GM12892 (cell line): ENCODE results near the gene ANXA2R.
"Not testable (repeated sequence)": the region's sequence is repeated elsewhere in the genome, so short reads cannot be mapped to it uniquely, and the experiment has no call there.

ENCODE experiments used
- DNase-seq: peaks from one replicate; pipeline ENCODE4 v3.0.0; 2011; ENCODE audit not compliant: insufficient read length
- FAIRE-seq: peaks from 2 replicates; lab custom pipeline; 2011; peaks lifted over from hg19 to GRCh38; lab: Jason Lieb, UNC
- POLR2A ChIP-seq: IDR thresholded peaks from 2 replicates; pipeline ENCODE4 v1.6.1; 2011; ENCODE audit warnings: low read depth, low read length, control low read depth
- POLR2AphosphoS5 ChIP-seq: IDR thresholded peaks from 2 replicates; pipeline ENCODE4 v1.6.1; 2011; ENCODE audit warnings: low read depth, low read length, control low read depth
- TAF1 ChIP-seq: IDR thresholded peaks from 2 replicates; pipeline ENCODE4 v1.6.1; 2011; ENCODE audit warnings: low read depth, mild to moderate bottlenecking, control low read depth, low read length, borderline replicate concordance

The ANXA2R gene

GRCh38 chr5:43068037-43068436 is 27.9 kb upstream of the ANXA2R start:
- no peak for FAIRE-seq
- TF ChIP-seq TAF1, result no peak
- no peak for TF ChIP-seq POLR2A
- no peak for TF ChIP-seq POLR2AphosphoS5
- DNase-seq, result no peak

GRCh38 chr5:43066799-43067741 is 27.0 kb upstream of the ANXA2R start:
- FAIRE-seq (peak; percentile 80), DNase-seq (peak; percentile 26)
- TF ChIP-seq POLR2AphosphoS5, result peak; percentile 66; the same call in 1 of the 2 replicates
- peak; percentile 83 for TF ChIP-seq TAF1
- peak; percentile 55; the same call in 1 of the 2 replicates for TF ChIP-seq POLR2A

- TF ChIP-seq TAF1, result 0 out of 2 replicates have a peak, but pooled peaks have one; percentile 22
- no peak; the same call in 1 of the 2 replicates for TF ChIP-seq POLR2AphosphoS5
- TF ChIP-seq POLR2A, result peak; percentile 50; the same call in 1 of the 2 replicates
- DNase-seq (peak; percentile 36), FAIRE-seq (peak; percentile 30)
Measured at GRCh38 chr5:43065948-43066798, 26.1 kb upstream of the ANXA2R start.

GRCh38 chr5:43065387-43065947 is 25.3 kb upstream of the ANXA2R start:
- TF ChIP-seq TAF1, result no peak
- no peak for TF ChIP-seq POLR2AphosphoS5
- no peak for TF ChIP-seq POLR2A
- DNase-seq (no peak), FAIRE-seq (no peak)

GRCh38 chr5:43063721-43064171 is 23.6 kb upstream of the ANXA2R start:
- TF ChIP-seq POLR2AphosphoS5 (no peak), POLR2A (no peak), TAF1 (no peak)
- FAIRE-seq, result no peak
- DNase-seq, result no peak

GRCh38 chr5:43061352-43062075 is 21.4 kb upstream of the ANXA2R start:
- FAIRE-seq, result no peak
- DNase-seq, result no peak
- TF ChIP-seq POLR2AphosphoS5 (no peak), TAF1 (no peak), POLR2A (no peak)

GRCh38 chr5:43060020-43060419 is 19.9 kb upstream of the ANXA2R start:
- not testable (repeated sequence) for DNase-seq

GRCh38 chr5:43055098-43055497 is 15.0 kb upstream of the ANXA2R start:
- DNase-seq, FAIRE-seq: not testable (repeated sequence)

More at GRCh38 chr5:43060020-43060419, 19.9 kb upstream of the ANXA2R start:
- not testable (repeated sequence) for FAIRE-seq

- no peak for TF ChIP-seq TAF1
- TF ChIP-seq POLR2AphosphoS5, result no peak
- TF ChIP-seq POLR2A, result no peak
- DNase-seq, result no peak
- no peak for FAIRE-seq
Measured at GRCh38 chr5:43051684-43052083, 11.6 kb upstream of the ANXA2R start.

GRCh38 chr5:43050384-43050783 is 10.3 kb upstream of the ANXA2R start:
- FAIRE-seq (no peak), DNase-seq (no peak)
- TF ChIP-seq POLR2AphosphoS5, result no peak
- no peak for TF ChIP-seq POLR2A
- TF ChIP-seq TAF1, result no peak

- TF ChIP-seq POLR2A (no peak), POLR2AphosphoS5 (no peak), TAF1 (no peak)
- no peak for DNase-seq
- no peak for FAIRE-seq
Measured at GRCh38 chr5:43049236-43049635, 9.1 kb upstream of the ANXA2R start.
